ENCODE data around the gene CT47C1. TPM values are rescaled to one million over a fixed set of nuclear protein-coding genes. Genes with fewer than 3 reads are reported as not detected.
A peak's percentile ranks its signal among the peaks of the same experiment; 100 is the strongest.

CT47C1 gene
- total RNA-seq, 6 experiments from 2014 or later = not detected

DNA sequence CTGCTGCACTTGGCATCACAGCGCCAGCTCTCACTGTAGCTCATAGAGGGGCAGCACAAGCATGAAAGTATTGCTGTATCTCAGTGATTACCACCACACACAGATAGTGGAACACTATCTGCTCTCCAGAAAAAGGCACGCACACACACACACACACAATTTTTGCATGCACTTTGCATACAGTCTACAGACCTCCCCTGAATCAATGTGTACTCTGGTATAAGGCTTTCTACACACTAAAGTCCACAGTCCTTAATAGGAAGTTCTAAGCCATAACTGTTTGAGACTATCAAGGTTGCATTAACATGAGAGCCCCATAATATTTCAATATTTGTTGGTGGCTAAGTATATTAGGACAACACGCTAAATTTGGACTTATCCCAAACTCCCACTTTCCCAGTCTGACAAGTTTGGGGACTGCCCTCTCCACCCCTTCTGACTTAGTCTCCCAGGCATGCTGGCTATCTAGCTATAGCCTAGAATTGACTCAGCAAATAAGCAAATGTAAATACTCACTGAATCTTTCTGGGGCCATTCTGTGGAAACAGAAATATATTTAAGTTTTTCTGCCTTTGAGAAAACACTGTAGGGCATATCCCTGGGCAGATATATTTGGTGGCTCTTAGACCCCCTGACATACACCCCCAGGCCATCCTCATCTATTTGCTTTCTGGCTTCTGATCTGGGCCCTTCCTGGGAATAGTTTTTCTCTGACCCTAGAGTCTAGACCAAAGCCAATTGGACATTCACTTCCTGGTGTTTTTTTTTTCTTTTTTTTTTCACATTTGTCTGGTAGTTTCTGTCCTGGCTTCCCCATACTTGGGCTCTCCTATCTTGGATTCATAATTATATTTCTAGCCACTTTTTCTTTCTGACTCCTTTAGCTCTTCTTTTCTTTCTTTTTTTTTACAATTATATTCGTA lies 36.4 kb upstream of the CT47C1 start:
- Mint-ChIP-seq H3K4me1 (ENCODE audit: low read depth) (peaks cover 20% of the 10 kb centered on the region), H3K27me3 (ENCODE audit: insufficient read depth) (peaks cover 1% of the 10 kb centered on the region; the same call in 1 of the 2 replicates), H3K9me3 (peaks cover 11% of the 10 kb centered on the region; the same call in 1 of the 2 replicates), H3K27ac (0 out of 2 replicates have a peak overlapping the region, but pooled peaks have one; percentile 40), H3K36me3 (ENCODE audit: low read depth) (no peaks in the 10 kb centered on the region), H3K4me3 (no peak overlapping the region)
- DNase-seq = no peak
- TF ChIP-seq, protein P1, sequence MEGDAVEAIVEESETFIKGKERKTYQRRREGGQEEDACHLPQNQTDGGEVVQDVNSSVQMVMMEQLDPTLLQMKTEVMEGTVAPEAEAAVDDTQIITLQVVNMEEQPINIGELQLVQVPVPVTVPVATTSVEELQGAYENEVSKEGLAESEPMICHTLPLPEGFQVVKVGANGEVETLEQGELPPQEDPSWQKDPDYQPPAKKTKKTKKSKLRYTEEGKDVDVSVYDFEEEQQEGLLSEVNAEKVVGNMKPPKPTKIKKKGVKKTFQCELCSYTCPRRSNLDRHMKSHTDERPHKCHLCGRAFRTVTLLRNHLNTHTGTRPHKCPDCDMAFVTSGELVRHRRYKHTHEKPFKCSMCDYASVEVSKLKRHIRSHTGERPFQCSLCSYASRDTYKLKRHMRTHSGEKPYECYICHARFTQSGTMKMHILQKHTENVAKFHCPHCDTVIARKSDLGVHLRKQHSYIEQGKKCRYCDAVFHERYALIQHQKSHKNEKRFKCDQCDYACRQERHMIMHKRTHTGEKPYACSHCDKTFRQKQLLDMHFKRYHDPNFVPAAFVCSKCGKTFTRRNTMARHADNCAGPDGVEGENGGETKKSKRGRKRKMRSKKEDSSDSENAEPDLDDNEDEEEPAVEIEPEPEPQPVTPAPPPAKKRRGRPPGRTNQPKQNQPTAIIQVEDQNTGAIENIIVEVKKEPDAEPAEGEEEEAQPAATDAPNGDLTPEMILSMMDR (IDR thresholded peaks at IDR 0.05) = no peak

DNA sequence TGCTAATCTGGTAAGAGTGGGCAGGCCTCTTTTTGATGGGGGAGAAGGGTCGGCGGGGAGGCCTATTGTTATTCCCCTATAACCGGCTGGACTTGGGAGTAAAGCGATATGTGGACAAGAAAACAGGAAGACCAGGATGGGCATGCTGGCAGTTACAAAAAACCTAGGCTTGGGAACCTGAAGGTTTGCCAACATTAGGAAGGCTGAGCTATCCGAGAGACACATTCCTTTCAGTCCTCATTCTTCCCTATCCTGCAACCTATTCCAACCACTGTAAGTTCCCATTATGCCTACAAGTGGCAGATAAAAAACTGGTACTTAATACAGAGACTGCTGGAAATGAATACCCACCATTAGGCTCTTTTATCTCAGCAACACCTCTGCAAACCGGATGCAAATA lies 32.4 kb upstream of the CT47C1 start:
- DNase-seq = no peak
- H3K4me1 Mint-ChIP-seq (ENCODE audit: low read depth) = peaks cover 26% of the 10 kb centered on the region
- H3K27ac Mint-ChIP-seq = no peak overlapping the region
- TF ChIP-seq, protein P1 (IDR thresholded peaks at IDR 0.05) = no peak
- H3K4me3 Mint-ChIP-seq = no peak overlapping the region
- no peaks in the 10 kb centered on the region for H3K36me3 Mint-ChIP-seq (ENCODE audit: low read depth)
- H3K27me3 Mint-ChIP-seq (ENCODE audit: insufficient read depth) = no peaks in the 10 kb centered on the region
- no peaks in the 10 kb centered on the region for H3K9me3 Mint-ChIP-seq

DNA sequence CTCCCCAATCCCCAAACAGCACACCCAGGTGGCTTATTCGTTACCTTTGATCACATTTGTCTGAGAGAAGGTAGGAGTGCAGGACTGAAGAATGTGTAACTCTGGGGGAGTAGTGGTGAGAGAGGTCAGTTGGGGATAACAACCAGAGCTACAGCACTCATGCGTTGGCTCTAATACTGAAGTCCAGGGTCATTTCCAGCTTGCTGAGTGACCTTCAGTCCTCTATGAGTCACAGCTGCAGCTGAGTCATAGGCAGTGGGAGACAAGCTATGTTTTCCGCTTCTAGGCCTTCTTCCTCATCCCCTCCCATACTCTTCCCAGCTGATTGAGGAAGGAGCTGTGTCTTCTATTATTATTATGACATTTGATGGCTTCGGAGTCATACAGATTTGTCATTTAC lies 31.6 kb upstream of the CT47C1 start:
- TF ChIP-seq, protein P1 (IDR thresholded peaks at IDR 0.05) = no peak
- Mint-ChIP-seq H3K36me3 (ENCODE audit: low read depth) (no peaks in the 10 kb centered on the region), H3K27me3 (ENCODE audit: insufficient read depth) (no peaks in the 10 kb centered on the region), H3K27ac (peak overlapping the region; percentile 46), H3K4me1 (ENCODE audit: low read depth) (peaks cover 30% of the 10 kb centered on the region), H3K9me3 (no peaks in the 10 kb centered on the region), H3K4me3 (no peak overlapping the region)
- DNase-seq = peak; percentile 59

DNA sequence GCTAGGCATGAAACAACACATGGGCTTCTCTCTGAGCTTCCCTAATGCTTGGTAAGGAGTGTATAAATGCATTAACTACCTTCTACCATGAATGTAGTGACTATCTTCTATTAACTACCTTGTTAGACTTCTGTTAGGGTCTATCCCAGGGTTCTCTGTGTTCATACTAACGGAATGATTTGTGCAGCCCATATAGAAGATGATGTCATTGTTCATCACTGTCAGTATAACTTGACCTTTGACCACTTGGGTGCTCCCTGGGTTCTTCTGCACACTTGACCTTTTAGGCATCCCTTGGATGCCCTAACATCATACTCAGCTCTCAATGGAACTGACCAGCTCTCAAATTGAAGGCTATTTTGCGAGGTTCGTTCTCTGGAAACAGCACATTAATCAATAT lies 30.8 kb upstream of the CT47C1 start:
- TF ChIP-seq, protein P1 (IDR thresholded peaks at IDR 0.05) = no peak
- no peaks in the 10 kb centered on the region for H3K9me3 Mint-ChIP-seq
- H3K4me3 Mint-ChIP-seq = no peak overlapping the region
- H3K4me1 Mint-ChIP-seq (ENCODE audit: low read depth) = peaks cover 22% of the 10 kb centered on the region
- 0 out of 2 replicates have a peak, but pooled peaks cover under 1% of the 10 kb centered on the region for H3K27me3 Mint-ChIP-seq (ENCODE audit: insufficient read depth)
- no peak for DNase-seq
- no peaks in the 10 kb centered on the region for H3K36me3 Mint-ChIP-seq (ENCODE audit: low read depth)
- H3K27ac Mint-ChIP-seq = no peak overlapping the region

DNA sequence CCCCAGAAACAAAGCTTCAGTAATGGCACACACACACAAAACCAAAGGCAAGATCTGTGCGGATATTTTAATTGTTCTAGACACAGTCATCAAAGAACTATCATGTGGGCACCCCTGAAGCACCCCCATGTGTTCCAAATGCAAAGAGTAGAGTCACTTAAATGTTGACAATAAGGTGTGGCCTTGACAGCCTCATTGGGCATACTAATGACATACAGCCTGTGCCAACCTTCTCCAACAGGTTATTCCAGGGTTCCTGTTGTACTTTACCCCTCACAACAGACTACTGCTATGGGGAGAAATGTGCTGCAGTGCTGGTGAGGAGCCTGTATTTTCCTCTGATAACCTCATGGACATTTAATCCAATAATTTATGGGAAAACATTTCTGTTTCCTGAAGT lies 29.8 kb upstream of the CT47C1 start:
- DNase-seq = no peak
- Mint-ChIP-seq H3K4me3 (no peak overlapping the region), H3K9me3 (no peaks in the 10 kb centered on the region), H3K36me3 (ENCODE audit: low read depth) (no peaks in the 10 kb centered on the region), H3K27me3 (ENCODE audit: insufficient read depth) (0 out of 2 replicates have a peak, but pooled peaks cover 3% of the 10 kb centered on the region), H3K27ac (no peak overlapping the region), H3K4me1 (ENCODE audit: low read depth) (peaks cover 22% of the 10 kb centered on the region)
- TF ChIP-seq, protein P1 (IDR thresholded peaks at IDR 0.05) = no peak
